RPMI7951 (cell line): ENCODE results near the gene HOXA11. TPM values are rescaled to one million over a fixed set of nuclear protein-coding genes. Genes with fewer than 3 reads are reported as not detected.

ENCODE experiments used
- DNase-seq: peaks from one replicate; pipeline ENCODE4 v3.0.0-alpha.2; 2012; ENCODE audit warnings: low read depth
- total RNA-seq: library from RNA; depleted of rRNA; stranded (reverse); fragments of >200 nt; shearing (Covaris generic); gene quantifications from 2 replicates; pipeline ENCODE4 v1.2.3, GENCODE V29; 2014

Gene HOXA11
- total RNA-seq, 1 experiment from 2014 or later: 1.4 TPM

DNA sequence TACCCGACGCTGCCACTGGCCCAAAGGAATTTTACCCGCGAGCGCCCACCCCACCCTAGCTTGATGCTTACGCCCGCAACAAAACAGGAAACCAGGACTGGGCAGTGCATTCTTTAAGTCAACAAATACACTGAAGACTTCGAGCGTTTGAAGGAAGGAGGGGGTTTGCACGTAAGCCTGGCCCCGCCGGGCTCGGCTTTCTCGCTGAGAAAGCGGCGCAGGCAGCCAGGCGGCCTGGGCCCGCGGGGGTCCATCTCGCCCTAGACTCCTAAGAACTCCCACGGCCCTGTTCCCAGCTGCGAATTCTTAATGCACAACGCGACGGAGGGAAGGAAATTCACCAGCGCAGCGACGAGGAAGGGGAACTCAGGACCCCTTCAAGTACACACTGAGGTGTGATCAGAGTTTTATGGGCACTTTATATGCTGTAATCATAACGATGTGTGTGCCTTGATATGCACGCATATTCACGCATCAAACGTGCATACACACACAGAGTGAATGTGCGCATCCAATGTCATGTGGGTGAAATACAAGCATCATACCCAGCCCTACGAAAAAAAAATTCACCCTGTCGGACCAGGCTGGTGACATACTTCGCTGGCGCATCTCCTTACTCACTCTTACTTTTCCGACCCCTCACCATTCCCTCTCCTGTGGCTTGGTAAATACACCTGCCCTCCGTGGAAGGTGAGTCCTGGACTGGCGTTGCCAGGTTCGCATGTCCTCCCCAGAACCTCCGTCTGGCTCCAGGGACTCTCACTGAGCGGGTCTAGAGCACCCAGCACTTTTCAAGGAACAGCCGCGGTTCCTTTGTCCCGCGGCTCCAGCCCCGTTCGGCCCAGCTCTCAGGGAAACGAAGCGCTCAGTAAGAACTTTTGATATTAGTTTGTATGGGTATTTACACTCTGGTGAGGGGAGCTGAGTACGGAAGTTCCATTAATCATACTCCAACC lies 20.6 kb upstream of the HOXA11 start:
- DNase-seq: no peak

DNA sequence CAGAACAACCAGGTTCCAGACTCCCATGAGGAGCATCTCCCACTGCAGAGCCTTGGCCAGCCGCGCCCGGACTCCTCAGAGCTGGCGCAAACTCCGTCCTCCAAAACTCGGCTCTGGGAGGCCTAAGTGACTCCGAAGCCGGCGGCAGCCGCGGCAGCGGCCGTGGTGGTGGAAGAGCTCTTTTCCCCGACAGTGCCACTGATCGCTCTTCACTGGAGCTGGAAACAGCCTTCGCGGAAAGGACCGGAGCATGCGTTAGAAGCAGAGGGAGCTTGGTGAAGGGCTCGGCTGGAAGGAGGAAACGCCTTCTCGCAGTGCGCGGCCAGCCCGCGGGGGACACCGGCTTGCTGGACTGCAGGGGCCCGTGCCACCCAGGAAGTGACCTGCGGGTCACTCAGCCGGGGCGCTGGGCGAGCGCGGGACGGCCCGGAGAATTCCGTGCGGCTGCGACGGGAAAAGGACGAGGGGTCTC lies 19.9 kb upstream of the HOXA11 start:
- DNase-seq: peak; percentile 15

DNA sequence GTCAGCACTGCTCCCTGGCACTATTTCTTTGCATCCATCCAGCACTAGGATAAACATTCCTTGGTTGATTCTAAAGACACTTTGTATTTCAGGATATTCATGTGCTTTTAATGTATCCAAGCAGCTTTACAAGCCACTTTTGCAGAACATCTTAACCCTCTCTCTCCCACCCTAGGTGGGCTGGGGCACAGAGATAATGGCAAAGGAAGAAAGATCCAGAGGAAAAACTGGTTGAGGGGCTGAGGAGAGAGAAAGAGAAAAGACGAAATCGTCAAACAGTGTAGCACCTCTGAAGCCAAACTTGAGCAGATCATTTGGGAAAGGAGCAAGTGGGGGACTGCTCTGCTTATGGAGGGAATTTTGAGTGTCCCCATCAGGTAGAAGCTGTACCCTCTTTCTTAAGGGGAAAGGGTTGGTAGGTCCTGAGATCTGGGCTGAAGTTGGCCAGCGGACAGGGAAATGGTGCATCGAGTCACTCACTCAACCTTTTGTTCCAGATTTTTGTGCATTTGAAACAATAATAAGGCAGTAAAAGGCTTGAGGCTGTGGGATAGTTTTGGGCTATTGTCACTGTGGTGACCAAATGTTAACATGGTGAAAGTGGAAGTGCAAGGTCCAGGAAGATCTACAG lies 19.0 kb upstream of the HOXA11 start:
- no peak for DNase-seq

DNA sequence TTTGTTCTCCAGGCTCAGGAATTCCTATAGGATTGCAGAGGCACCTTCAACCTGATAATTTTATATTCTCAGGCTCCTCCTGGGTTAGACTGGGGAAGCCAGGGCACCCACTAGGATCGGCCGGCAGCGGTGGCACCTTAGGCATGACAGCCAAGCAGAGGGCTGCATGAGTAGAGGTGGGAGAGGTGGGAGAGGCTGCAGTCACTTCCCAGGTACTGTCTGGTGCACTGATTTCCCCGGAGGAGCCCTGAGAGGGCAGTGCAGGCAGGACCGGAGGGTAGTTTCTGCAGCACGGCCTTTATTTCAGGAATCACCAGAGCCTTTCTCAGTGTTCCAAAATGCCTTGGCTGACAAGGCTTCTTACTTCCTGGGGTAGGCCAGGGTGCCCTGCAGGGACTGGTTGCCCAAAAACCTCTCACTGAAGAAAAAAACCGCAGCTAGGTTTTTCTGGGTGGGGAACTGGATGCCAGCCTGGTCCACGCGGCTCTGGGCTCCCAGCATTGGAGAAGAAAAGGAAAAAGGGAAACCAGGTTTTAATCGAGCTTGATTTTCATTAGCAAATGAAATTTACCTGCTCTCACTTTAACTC lies 18.4 kb upstream of the HOXA11 start:
- no peak for DNase-seq

DNA sequence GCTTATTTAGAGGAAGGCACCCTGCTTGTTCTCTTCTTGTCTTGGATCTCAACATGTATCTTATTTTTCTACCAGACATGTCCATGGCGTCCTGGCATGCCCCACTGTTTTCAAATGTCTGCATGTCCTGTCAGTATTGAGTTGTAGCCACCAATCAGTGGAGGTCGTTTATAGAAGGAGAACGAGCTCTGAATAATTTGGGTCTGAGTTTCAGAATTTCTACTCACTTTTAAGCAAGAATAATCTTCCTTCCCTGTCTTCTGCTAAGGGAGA lies 17.8 kb upstream of the HOXA11 start:
- no peak for DNase-seq

DNA sequence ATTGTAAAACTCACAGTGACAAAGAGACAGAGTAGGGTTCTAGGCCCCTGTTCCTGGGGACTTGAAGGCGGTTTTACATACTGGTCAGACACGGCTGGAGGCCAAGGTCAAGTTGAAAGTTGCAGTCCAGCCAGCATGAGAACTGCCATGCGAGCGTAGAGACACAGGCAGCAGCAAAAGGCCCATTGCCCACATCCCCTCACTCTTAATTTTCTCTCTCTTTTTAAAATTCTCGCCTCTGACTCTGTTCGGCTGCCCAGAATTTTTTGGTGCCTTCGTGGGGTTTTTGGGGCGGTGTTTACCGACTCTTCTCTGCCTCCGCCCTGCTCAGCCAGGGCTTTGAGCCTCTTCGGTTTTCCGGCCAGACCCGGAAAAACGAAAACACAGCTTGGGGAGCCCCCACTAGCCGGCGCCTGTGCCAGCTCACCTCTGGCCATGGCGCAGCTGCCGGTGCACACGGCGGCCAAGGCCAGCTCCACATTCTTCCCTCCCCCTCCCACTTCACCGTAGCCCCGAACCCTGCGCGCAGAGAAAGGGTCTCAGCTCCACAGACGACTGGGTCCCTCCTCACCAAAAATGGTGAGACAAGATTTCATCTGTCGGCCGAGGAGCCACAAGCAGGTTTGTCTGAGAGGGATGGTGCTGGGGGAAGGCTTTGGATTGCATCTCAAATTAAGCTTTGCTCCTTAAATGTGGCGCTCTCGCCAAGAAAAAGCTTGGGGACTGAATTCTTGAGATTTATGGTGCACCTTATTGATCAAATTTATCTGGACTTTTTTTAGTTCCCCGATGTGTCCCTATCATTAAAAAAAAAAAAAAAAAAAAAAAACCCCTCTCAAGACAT lies 17.2 kb upstream of the HOXA11 start:
- no peak for DNase-seq

DNA sequence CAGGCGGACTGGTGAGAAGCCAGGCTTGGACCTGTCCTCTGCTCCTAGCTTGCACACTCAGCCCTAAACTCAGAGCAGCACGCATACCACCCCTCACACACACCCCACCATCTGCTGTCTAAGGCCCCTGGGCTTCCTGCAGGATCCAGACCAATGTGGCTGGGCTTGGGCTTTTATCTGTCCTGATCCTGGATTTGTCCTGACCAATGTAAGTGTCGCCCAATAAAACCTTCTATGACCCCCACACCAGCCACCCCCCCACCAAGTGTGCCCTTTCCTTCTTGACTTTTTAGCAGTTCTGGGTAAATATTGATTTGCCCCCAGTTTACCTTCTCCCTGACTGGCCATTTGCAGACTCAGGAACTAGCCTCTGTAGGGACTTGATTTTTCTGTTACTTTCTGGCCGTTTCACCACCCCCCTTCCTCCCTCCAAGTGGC lies 16.6 kb upstream of the HOXA11 start:
- DNase-seq: no peak

DNA sequence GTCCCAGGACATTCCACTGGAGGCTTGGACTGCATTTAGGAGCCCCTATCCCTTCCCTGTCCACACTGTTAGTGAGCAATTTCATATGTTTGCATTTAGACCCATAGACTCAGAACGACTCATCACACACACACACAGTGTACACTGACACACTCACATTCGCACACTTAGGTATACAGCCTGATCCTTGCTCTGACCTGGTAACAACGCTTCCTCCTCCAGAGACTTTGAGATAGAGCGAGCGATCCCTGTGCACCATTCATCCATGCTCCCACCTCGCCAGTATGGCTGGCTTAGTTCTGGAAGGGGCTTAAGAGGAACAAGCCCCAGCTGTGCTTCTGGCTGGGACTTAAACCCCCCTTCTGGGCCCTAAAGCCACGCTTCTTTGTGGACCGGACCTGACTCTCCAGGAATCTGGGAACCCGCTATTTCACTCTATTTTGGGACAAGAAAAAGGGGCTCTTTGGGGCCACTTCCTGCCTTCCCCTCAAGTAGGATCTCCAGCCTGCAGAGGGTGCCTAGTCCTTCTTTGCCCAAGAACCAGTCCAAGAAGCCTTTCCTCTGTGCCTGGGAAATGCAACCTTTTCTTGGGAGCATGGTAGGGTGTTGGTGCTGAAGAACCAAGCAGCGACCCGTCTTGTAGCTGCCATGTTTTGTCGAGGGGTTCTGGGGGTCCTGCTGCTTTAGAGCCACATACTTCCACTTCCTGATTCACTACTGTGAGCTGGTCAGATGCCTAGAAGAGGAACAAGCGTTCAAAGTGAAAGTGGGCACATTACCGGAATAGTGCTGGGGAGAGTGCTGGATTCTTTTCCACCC lies 15.9 kb upstream of the HOXA11 start:
- peak; percentile 16 for DNase-seq

DNA sequence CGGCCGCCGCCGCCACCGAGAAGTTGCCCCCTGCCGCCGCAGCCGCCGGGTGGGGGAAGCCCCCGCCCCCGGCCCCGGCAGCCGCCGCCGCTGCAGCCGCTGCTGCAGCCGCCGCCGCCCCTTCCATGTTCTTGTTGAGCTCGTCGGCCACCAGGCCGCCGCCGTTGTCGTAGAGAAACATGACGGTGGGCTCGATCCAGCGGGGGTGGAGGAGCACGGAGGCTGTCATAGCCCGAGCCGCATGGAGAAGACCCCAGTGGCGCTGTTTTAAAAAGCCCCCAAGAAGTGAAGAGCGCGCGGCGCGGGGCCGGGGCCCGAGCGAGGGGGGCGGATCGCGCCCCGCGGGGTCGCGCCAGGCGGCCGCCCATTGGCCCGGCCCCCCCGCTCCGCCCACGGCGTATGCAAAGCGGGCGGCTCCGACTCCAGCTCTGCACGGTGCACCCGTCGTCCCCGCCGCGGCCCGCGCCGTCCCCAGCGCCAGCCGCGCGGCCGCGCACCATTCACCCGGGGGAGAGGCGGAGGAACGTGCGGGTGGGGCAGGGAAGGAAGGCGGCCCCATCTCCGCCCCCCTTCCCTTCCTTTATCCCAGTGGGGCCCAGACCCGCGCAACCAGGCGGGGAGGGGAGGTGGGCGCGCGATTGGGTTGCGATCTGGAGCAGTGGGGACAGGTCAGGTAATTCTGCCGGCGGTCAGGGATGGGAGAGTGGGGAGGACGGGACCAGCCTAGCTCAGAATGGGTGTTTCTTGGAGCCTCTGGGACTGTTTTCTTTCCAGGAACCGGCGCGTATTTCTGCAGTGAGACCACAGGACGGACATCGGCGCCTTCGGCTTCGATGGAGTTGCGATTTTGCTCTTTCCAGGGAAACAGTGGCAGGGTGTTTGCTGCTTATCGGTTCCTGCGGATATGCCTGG lies 15.1 kb upstream of the HOXA11 start, which contains the start of gene HOXA13:
Gene HOXA13, minus strand, starts transcription at position 243 of the 912 bp plus-strand sequence. Its CDS starts 14 bp downstream, at position 229.
- DNase-seq: peak; percentile 84

DNA sequence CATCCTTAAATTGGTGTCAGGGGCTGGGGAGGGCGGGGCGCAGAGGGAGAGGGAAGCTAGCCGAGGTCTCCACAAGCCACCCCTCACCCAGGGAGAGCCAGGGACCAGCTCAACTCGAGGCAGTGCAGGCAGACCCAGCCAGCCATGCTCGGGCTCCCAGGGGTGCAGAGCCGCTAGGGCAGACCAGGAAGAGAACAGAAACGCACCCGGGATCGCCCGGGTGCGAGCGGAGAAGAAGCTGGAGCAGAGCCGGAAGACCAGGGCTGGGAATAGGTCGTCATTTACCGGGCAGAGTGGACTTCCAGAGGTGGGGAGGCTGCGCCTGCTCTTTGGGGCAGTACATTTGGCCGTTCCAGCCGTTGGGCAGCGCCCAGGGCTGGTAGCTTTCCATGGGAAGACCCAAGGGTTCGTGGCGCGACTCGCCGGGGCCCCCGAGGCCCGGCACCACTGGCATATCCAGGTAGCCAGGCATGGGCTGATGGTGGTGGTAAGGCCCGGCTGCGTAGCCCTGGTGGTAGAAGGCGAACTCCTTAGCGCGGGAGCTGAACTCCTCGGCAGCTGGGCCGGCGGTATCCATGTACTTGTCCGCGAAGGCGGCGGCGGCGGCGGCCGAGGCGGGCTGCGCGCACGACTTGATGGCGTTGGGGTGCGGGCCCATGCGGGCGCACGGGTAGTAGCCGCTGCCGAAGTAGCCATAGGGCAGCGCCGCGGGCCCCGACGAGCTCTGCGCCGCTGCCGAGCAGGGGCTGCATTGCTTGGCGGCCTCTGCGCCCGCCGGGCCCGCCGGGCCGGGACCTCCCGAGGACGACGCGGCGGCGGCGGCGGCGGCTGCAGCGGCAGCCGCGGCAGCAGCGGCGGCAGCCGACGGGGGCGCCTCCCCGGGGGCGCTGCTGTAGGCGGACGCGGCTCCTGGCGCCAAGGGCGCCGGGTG lies 14.1 kb upstream of the HOXA11 start:
- DNase-seq: peak; percentile 49

DNA sequence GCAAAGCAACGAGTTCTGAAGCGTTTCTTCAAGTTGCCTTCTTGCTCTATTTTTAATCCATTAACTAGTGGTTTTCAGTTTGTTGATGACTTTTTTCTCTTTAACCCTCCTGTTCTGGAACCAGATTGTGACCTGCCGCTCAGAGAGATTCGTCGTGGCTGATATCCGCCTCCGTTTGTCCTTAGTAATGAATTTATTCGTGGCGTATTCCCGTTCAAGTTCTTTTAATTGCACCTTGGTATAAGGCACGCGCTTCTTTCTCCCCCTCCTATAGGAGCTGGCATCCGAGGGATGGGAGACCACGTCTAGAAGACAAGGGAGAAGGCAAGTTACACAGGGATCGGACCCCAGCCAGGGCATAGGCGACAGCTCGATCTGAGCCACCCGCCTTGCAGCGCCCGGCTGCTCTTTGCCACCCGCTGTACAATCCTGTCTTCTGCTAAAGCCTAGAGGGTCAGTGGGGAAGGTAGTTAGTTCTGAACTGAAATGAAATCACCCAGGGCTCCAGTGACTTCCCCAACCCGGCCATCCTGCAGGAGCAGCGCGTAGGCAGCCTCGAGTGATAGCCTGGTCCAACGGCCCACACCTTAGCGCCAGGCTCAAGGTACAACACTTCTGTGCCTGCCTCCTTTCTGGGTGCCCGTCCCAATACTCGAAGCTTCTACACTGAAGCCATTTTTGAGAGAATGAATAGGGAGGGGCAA lies 13.3 kb upstream of the HOXA11 start:
- DNase-seq: no peak

DNA sequence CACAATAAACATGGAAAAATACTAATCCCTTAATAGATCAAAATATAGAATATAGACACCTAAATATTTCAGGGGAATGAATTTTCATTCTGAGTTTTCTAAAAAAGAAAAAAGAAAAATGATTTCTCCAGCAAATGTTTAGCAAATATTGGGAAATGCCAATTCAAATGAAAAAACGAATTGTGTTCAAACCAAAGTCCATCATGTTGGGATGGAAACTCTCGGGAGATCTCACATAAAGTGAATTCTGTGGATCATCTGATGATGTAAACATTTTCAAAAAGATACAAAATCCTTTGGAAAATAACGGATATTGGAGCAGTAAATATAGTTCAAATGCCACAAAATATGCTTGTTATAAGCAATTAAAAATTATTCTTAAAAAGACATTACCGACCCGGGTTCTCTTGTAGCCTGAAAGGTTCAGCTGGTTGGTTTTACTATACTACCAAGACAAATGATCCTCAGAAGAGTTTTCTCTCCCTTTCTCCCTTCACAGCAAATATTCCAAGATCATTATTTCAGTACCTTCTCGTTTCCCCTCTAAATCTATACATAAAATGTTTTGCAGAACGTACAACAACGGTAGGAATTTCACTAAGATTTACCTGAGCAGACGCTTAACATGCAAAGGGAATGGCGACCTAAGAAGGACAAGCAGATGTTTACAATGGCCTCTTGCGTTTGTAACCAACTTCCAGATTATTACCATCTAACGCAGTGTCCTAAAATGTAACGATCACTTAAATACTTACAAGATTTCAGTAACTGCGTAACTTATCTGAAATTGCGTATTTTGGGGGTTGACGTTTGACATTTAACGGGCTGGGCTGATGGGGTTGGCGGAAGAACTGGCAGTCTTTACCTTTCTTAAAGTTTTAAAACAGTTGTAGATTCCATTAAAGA lies 12.4 kb upstream of the HOXA11 start:
- no peak for DNase-seq

DNA sequence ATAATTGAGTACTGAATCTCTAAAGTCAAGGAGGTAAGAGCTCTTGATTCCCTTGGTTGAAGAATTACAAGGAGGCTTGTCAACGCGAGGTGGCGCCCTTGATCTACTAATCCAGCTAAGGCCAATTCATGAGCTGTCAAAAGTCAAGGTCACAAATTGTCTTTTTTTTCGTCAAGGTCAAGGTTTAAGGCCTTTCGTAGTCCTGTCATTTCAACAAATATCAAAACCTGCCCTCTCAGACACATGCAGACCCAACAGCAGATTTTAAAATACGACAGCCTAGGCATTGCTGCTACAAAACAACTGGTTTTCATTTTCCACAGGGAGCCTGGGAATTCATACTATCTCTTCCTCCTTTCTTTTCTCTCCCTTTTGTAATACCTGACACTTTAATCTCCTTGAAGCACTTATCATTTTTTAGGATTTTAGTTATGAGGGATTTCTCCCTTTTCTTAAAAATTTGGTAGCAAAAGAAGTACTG lies 11.3 kb upstream of the HOXA11 start:
- peak; percentile 71 for DNase-seq

DNA sequence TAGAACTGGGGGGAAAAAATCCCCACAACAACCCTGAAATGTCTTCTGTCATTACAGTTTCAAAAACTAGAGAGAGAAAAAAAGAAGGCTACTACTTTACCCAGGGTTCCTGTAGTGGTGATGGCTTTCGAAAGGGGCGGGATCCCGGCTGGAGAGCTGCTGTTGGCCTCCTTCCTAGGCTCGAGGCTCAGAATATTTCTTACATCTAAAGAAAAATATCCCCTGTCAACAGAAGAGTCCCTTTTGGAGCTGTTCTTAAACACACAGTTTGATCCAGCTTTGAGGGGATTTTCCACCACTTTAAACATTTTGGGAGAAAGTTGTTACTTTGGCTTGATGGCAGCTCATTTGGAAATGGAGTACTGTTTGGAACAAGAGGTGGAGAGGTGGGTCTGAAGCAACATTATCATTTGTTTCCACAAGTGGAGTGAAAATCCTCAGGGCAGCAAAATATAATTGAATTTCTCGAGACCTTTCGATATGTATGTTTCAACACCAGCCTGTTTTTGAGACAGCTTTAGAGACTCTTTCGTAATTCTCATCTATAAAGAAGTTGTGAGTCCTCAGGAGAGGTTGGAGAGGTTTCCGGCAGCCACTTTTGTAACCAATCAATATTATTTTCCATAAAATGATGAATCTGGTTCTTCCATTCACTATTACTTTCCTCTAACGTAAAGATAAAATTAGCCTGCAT lies 9.8 kb upstream of the HOXA11 start:
- DNase-seq: no peak

DNA sequence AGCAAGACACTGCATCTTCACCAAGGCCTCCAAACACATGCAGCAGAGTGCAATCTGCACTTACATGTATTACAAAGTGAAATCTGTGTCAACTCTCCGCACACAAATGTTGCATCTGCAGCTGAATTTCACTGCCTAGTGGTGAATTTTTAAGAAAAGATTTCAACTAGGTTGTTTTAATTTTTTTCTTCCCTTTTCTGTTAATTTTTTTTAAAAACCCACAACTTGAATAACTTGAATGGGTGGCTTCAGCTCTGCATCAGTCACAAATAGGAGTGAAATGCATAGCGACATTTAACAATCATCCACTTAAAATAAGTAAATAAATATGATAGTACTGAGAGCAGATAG lies 8.9 kb upstream of the HOXA11 start:
- no peak for DNase-seq

DNA sequence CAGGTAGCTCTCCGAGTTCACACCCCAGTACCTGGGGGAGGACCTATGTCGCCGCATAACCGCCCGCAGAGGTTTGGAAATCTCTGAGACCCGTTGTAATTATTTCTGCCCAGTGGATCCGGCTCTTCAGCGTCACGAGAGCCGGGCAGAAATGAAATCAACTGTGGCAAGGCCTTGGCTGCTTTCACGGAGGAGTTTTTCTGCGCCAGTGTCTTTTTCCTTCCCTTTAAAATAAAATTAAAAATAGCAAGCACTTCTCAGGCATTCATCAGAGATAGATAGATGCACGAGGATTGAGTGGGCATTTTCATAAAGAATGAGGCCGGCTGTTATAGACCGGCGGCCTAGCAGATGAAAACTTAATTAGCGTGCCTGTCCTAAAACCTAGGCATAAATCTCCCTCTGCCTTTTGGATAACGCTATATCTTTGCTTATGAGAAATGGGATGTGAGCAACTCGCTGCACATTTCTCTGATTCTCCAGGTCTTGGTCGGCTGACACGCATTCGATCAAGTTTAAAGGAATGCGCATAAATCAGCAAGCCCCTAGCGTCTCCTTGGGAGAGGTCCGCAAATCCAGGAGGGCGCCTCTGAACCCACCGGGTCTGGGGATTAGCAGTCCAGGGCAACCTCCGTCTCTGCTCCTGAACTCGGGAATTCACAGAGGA lies 8.4 kb upstream of the HOXA11 start:
- no peak for DNase-seq
